ENCODE results near the gene COL2A1. TPM values are rescaled to one million over a fixed set of nuclear protein-coding genes. Genes with fewer than 3 reads are reported as not detected.

Gene COL2A1
- total and polyA plus RNA-seq, 9 of the 15 experiments (the other 6 are each of a cell fraction or from before 2014, with no cell fraction given) = 0.46 TPM; not detected in 8

DNA sequence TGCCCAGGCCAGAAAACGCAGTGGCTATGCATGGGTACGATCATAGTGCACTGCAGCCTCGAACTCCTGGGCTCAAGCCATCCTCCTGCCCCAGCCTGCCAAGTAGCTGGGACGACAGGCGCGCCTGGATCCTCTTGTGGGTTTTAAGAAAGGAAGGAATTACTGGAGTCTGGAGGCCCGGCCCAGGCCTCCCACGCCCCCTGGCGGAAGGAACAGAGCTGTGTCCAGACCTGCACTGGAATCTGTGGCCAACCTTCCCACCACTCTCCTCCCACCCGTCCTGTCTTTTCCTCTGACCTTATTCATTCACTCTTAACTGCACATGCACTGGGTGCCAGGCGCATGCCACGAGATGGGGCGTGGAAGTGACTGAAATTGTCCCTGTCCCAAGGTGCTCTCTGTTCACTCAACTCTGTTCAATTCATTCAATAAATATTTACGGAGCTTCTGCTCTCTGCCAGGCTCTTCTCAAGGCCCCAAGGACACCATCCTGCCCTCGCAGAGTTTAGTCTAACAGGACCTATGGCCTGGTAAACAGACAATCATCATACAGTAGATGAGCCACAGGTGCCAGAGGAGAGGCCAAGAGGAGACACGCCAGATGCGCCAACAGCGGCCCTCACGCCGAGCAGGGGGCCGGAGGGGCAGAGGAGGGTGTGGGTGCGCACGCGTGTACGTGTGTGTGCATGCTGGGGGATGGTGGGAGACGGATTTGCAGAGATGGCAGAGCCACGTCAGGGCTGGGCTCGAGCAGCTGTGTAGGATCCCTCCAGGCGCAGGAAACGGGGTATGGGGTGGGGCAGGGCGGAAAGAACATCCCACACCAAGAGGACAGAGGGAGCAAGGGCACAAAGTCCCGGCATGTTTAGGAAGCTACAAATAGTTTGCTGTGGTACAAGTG lies 54.6 kb downstream of the COL2A1 start (continued):
- TF ChIP-seq KLF16 (IDR thresholded peaks at IDR 0.05) = peak; percentile 57; the same call in 1 of the 2 replicates
- peak in 1 of 2 experiments; percentile 36; a peak in 1 of 4 replicates for TF ChIP-seq RCOR1 (IDR thresholded peaks at IDR 0.05; ENCODE audit: borderline replicate concordance in 1 of 2, low read depth in 2 of 2, low read length in 2 of 2)
- TF ChIP-seq ZKSCAN8 (CRISPR knock-in tag; IDR thresholded peaks at IDR 0.05) = no peak
- 0 out of 2 replicates have a peak, but pooled peaks have one; percentile 41 for TF ChIP-seq ARID2 (IDR thresholded peaks at IDR 0.05)
- peak; percentile 88 to 92 (median 92) for TF ChIP-seq CTCF (IDR thresholded peaks at IDR 0.05 in 2 of 3, conservative IDR thresholded peaks at IDR 0.05 in 1 of 3; ENCODE audit: insufficient read depth in 2 of 3, low read depth in 1 of 3, low read length in 3 of 3)
- TF ChIP-seq CTCFL (IDR thresholded peaks at IDR 0.05; ENCODE audit: borderline replicate concordance, insufficient read depth, low read depth, low read length, poor library complexity, severe bottlenecking) = peak; percentile 75
- peak; percentile 69 for TF ChIP-seq DEAF1 (CRISPR knock-in tag; IDR thresholded peaks at IDR 0.05)
- TF ChIP-seq HNRNPL (IDR thresholded peaks at IDR 0.05; ENCODE audit: low read depth, low read length) = no peak
- TF ChIP-seq ATF7 (IDR thresholded peaks at IDR 0.05) = 0 out of 2 replicates have a peak, but pooled peaks have one; percentile 22
- peak; percentile 42; the same call in 1 of the 2 replicates for TF ChIP-seq RB1 (IDR thresholded peaks at IDR 0.05; ENCODE audit: low read depth)
- peak; percentile 78 to 87 for TF ChIP-seq RAD21 (CRISPR knock-in tag; conservative IDR thresholded peaks at IDR 0.05 in 1 of 2, IDR thresholded peaks at IDR 0.05 in 1 of 2)
- 0 out of 2 replicates have a peak, but pooled peaks have one; percentile 6 for TF ChIP-seq EGR1 (conservative IDR thresholded peaks at IDR 0.05)
- 0 out of 2 replicates have a peak, but pooled peaks have one; percentile 23 for TF ChIP-seq ZNF24 (IDR thresholded peaks at IDR 0.05)
- no peak for TF ChIP-seq ZNF384 (IDR thresholded peaks at IDR 0.05; ENCODE audit: low read depth, low read length)
- no peak for TF ChIP-seq ZNF184 (CRISPR knock-in tag; IDR thresholded peaks at IDR 0.05)
- TF ChIP-seq MAZ (CRISPR knock-in tag; conservative IDR thresholded peaks at IDR 0.05 in 1 of 2, IDR thresholded peaks at IDR 0.05 in 1 of 2) = peak in 1 of 2 experiments; percentile 37; a peak in 1 of 4 replicates
- 0 out of 2 replicates have a peak, but pooled peaks have one; percentile 51 for TF ChIP-seq CC2D1A (IDR thresholded peaks at IDR 0.05)
- 0 out of 2 replicates have a peak, but pooled peaks have one; percentile 17 for TF ChIP-seq JUND (IDR thresholded peaks at IDR 0.05; ENCODE audit: borderline replicate concordance, low read depth, low read length)
- TF ChIP-seq JUND (tag; IDR thresholded peaks at IDR 0.05; ENCODE audit: borderline replicate concordance, low read depth, low read length) = no peak; the same call in 2 of the 3 replicates
